ENCODE data around the gene THUMPD2.

The THUMPD2 gene

GRCh38 chr2:39693245-39693644 is 85.8 kb downstream of the THUMPD2 start:
- H3K36me3 Mint-ChIP-seq (ENCODE audit: low read depth) = no peaks in the 10 kb centered on the region
- H3K27ac Mint-ChIP-seq = no peak overlapping the region
- no peaks in the 10 kb centered on the region for H3K9me3 Mint-ChIP-seq
- H3K4me3 Mint-ChIP-seq = no peak overlapping the region
- H3K27me3 Mint-ChIP-seq (ENCODE audit: low read depth) = peaks cover 16% of the 10 kb centered on the region
- no peaks in the 10 kb centered on the region for H3K4me1 Mint-ChIP-seq (ENCODE audit: low read depth)

DNA sequence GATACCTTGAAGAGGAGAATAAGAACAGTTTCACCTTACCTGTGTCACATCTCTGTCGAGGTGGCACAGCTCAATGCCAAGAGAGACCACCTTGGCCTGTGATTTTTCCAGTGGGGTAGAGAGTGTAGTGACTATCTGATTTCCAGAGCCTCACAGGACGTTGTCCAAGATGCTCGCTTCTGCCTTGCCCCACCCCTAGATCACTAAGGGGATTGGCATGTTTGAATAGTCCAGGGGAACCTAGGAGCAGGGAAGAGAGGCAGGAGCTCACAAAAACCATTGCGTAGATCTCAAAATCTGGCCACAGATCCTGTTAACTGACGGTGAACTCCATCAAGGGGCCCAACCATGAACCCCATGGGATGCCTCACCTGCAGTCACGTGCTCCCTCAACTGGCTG is 89.2 kb downstream of the THUMPD2 start:
- Mint-ChIP-seq H3K9me3 (no peaks in the 10 kb centered on the region), H3K27ac (no peak overlapping the region), H3K36me3 (ENCODE audit: low read depth) (no peaks in the 10 kb centered on the region), H3K4me3 (no peak overlapping the region), H3K27me3 (ENCODE audit: low read depth) (peaks cover 7% of the 10 kb centered on the region), H3K4me1 (ENCODE audit: low read depth) (no peaks in the 10 kb centered on the region)

DNA sequence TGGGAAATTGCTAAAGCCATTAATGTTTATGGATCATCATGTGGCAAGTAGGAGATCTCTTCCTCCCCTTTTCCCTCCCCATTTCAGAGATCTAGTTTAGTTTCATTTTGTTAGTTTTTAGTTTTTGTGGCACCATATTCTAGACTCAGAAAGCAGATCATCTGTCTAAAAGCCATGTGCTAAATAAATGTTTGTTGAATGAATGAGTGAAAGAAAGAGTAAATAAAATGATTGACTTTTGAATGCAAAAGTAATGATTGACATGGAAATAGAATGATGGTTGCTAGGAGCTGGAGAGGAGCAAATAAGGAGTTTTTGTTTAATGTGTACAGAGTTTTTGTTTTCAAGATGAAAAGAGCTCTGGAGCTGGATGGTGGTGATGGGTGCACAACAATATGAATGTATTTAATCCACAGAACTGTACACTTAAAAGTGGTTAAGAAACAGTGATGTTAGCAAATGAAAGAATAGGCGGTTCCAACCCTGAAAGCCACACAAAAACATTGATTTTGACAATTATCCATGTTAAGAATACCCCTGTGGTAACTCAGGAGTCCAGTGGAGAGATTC is 89.7 kb downstream of the THUMPD2 start:
- no peaks in the 10 kb centered on the region for H3K36me3 Mint-ChIP-seq (ENCODE audit: low read depth)
- H3K9me3 Mint-ChIP-seq = no peaks in the 10 kb centered on the region
- no peak overlapping the region for H3K4me3 Mint-ChIP-seq
- H3K4me1 Mint-ChIP-seq (ENCODE audit: low read depth) = no peaks in the 10 kb centered on the region
- peaks cover 11% of the 10 kb centered on the region for H3K27me3 Mint-ChIP-seq (ENCODE audit: low read depth)
- H3K27ac Mint-ChIP-seq = no peak overlapping the region

DNA sequence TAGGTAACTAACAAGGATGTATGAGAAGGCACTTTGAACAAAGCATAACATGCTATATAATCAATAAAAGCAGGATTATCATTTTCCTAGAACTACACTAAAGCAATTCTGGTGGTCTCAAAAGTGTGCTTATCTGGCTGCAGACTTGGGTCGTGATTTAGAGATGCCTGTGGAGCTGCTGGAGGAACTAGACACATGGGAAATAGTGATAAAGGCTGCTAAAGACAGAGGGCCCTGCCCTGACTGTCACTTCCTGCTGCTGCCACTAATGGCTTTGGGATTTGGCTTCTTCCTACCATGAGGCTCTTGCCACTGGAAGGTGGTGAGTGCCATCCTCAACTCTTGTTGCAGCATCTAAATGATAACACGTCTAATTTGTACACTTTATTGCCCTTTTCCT is 90.9 kb downstream of the THUMPD2 start:
- no peak overlapping the region for H3K4me3 Mint-ChIP-seq

GRCh38 chr2:39686456-39686855 is 92.6 kb downstream of the THUMPD2 start:
- peaks cover 14% of the 10 kb centered on the region for H3K27me3 Mint-ChIP-seq (ENCODE audit: low read depth)
- no peaks in the 10 kb centered on the region for H3K4me1 Mint-ChIP-seq (ENCODE audit: low read depth)
- H3K27ac Mint-ChIP-seq = no peak overlapping the region
- H3K9me3 Mint-ChIP-seq = no peaks in the 10 kb centered on the region
- no peaks in the 10 kb centered on the region for H3K36me3 Mint-ChIP-seq (ENCODE audit: low read depth)
- H3K4me3 Mint-ChIP-seq = no peak overlapping the region

More for the DNA sequence above, 90.9 kb downstream of the THUMPD2 start:
- Mint-ChIP-seq H3K27me3 (ENCODE audit: low read depth) (peaks cover 11% of the 10 kb centered on the region), H3K9me3 (no peaks in the 10 kb centered on the region), H3K27ac (no peak overlapping the region), H3K4me1 (ENCODE audit: low read depth) (no peaks in the 10 kb centered on the region), H3K36me3 (ENCODE audit: low read depth) (no peaks in the 10 kb centered on the region)

All from T-helper 1 cell treated with Interleukin-12 subunit alpha and Interleukin-12 subunit beta and Interleukin-4 antibody, amounts not matched to agents 30 μg/mL and 1 μg/mL, for 36 hours (primary cell).